NCI-H2171 treated with DMSO at 0.1 percent for 48 hours (cell line): Measurements from ENCODE around the gene NDFIP1.
"Not testable (repeated sequence)": the region's sequence is repeated elsewhere in the genome, so short reads cannot be mapped to it uniquely, and the experiment has no call there.

Experiments
- DNase-seq: peaks from one replicate; lab custom pipeline; 2025; lab: John Stamatoyannopoulos, UW

The NDFIP1 gene

GRCh38 chr5:142108432-142109330 is at the start of gene NDFIP1:
Gene NDFIP1 (plus strand): TSS chr5:142108779. CDS start chr5:142108975, 196 bp downstream.
- DNase-seq, result peak; percentile 49

- DNase-seq, result no peak
Observed at GRCh38 chr5:142059304-142059940, 49.2 kb upstream of the NDFIP1 start.

- DNase-seq, result no peak
Observed at GRCh38 chr5:142063376-142063775, 45.2 kb upstream of the NDFIP1 start.

GRCh38 chr5:142063878-142064331 is 44.7 kb upstream of the NDFIP1 start:
- no peak for DNase-seq

GRCh38 chr5:142065273-142065672 is 43.3 kb upstream of the NDFIP1 start:
- no peak for DNase-seq

GRCh38 chr5:142069606-142070399 is 38.8 kb upstream of the NDFIP1 start:
- no peak for DNase-seq

GRCh38 chr5:142070734-142071133 is 37.8 kb upstream of the NDFIP1 start:
- DNase-seq, result no peak

- DNase-seq, result no peak
Observed at GRCh38 chr5:142072488-142072887, 36.1 kb upstream of the NDFIP1 start.

- no peak for DNase-seq
Observed at GRCh38 chr5:142073362-142073988, 35.1 kb upstream of the NDFIP1 start.

GRCh38 chr5:142074006-142074405 is 34.6 kb upstream of the NDFIP1 start:
- DNase-seq, result no peak

- DNase-seq, result peak; percentile 29
Observed at GRCh38 chr5:142078221-142078620, 30.4 kb upstream of the NDFIP1 start.

GRCh38 chr5:142078706-142079105 is 29.9 kb upstream of the NDFIP1 start:
- no peak for DNase-seq

GRCh38 chr5:142079306-142079721 is 29.3 kb upstream of the NDFIP1 start:
- DNase-seq, result no peak

GRCh38 chr5:142080248-142080647 is 28.3 kb upstream of the NDFIP1 start:
- no peak for DNase-seq

GRCh38 chr5:142082182-142082781 is 26.3 kb upstream of the NDFIP1 start:
- no peak for DNase-seq

- no peak for DNase-seq
Observed at GRCh38 chr5:142086229-142086628, 22.4 kb upstream of the NDFIP1 start.

- no peak for DNase-seq
Observed at GRCh38 chr5:142086679-142087078, 21.9 kb upstream of the NDFIP1 start.

GRCh38 chr5:142087920-142088679 is 20.5 kb upstream of the NDFIP1 start:
- DNase-seq, result no peak

- not testable (repeated sequence) for DNase-seq
Observed at GRCh38 chr5:142088855-142089479, 19.6 kb upstream of the NDFIP1 start.

GRCh38 chr5:142091012-142091411 is 17.6 kb upstream of the NDFIP1 start:
- DNase-seq, result no peak
